ENCODE measurements around the gene SALL2.
A peak's percentile ranks its signal among the peaks of the same experiment; 100 is the strongest.

The SALL2 gene

DNA sequence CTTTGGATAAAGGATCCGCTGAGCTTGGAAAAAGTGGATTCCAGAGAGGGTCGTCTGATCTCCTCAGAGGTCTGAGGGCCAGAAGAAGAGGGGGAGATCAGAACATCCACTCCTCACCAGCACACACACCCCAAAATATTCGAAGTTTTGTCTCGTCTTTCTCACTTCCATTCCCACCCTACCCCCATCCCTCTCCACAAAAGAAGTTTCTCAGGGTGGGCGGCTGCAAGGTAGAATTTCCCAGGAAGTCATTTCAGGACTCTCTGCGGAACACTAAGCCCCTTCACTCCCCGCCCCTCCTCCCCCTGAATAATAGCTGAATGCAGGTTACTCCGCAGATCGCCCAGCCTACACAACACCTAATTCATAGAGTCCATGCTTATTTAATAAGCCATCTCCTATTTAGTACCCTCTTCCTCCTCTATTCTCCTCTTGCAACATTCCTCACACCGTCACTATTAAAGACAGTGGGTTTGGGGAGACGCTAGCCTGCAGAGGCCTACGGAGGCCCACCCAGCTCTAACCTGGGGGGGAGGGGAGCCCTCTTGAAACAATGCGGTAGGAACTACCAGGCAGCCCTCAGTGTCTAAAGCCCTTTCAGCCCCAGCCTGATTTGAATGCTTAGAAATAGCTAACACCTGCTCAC lies 649 bp upstream of the SALL2 start:
- peak; percentile 72 for DNase-seq

DNA sequence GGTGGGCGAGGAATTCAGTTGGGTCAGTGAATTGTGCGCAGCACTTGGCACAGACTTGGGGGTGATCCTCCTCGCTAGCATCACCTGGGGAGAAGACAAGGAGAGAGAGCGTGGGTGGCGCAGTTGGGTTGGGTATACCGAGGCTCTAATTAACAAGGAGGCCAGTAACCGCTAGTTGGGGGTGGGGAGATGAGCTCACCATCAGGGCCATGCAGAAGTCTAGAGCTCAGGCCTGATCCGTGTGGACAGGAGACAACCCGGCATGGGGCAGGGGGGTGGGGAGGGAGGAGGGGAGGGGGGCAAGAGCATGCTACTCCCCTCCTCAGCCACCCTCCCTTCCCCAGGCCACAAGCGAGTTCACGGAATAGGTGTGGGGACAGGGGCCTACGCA lies 580 bp downstream of the SALL2 start:
- DNase-seq: peak; percentile 61

GRCh38 chr14:21524575-21525490 lies 1.3 kb downstream of the SALL2 start:
- DNase-seq: no peak

- no peak for DNase-seq
Observed at GRCh38 chr14:21523203-21523602, 2.9 kb downstream of the SALL2 start.

DNA sequence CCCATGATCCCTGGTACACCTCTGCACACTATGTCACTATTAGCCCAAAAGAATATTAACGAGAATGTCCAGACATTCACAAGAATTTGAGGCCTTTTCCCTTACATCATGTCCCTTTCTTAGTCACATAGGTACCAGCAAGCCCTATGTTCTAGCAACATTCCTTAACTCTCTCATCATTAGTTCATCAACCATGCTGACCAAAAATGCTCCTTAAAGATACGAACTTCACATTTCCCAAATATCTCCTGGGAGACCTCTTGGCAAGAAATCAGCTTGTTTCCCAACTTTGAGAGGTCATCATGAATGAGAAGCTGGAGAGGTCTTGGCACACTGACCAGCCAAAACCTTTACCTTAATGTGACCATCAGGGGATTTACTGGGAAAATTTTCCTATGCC lies 4.6 kb downstream of the SALL2 start:
- DNase-seq: no peak

DNA sequence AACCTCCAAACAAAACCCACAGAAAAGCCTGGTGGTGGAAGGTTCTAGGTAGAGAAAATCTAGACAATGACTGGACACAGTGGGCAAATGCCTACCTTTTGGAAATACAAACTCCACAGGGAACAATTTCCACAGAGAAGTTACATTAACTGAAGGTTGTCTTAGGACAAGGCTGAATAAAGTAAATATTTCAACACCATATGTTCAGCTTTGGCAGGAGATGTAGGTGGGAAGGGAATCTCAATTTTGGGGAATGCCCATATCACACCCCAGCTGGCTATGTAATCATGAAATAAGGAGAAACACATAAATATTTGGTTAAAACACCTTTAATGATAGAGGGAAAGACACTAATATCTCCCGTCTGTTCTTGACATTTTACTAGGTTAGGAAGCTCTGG lies 5.4 kb downstream of the SALL2 start:
- DNase-seq: no peak

DNA sequence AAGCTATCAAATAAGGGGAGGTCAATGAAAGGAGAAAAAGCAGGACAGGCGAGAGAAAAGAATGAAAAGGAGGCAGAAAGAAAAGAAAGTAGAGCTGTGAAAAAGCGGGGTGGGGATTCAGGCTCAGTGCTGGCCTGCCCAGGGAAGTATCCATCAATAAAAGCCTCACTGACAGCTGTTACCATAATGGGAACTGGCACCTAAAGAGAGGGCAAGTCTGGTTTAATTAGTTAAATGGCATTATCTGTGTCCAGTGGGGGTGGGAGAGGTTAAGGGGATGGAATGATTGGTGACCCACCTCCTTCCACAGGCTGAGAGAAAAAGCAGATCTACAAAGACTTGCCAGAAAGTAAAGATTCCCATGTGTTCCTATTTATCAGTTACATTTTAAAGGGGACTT lies 7.4 kb downstream of the SALL2 start:
- peak; percentile 88 for DNase-seq

DNA sequence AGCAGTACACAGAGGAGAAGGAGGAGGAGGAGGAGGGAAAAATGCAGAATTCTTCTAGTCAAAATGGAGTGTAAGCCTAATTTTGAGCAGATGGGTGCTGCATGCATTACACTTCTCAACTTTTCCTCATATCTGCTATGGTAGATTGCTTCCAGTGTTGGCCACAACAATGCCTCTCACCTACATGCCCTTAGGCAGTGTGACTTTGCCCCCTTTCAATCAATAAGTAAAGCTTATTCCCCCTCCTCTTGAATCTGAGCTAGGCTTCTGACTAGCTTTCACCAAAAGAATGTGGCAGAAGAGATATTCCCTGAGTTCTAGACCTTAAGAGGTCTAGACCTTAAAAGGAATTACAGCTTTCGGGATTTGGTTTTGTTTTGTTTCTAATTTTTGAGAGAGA lies 11.8 kb downstream of the SALL2 start:
- no peak for DNase-seq

DNA sequence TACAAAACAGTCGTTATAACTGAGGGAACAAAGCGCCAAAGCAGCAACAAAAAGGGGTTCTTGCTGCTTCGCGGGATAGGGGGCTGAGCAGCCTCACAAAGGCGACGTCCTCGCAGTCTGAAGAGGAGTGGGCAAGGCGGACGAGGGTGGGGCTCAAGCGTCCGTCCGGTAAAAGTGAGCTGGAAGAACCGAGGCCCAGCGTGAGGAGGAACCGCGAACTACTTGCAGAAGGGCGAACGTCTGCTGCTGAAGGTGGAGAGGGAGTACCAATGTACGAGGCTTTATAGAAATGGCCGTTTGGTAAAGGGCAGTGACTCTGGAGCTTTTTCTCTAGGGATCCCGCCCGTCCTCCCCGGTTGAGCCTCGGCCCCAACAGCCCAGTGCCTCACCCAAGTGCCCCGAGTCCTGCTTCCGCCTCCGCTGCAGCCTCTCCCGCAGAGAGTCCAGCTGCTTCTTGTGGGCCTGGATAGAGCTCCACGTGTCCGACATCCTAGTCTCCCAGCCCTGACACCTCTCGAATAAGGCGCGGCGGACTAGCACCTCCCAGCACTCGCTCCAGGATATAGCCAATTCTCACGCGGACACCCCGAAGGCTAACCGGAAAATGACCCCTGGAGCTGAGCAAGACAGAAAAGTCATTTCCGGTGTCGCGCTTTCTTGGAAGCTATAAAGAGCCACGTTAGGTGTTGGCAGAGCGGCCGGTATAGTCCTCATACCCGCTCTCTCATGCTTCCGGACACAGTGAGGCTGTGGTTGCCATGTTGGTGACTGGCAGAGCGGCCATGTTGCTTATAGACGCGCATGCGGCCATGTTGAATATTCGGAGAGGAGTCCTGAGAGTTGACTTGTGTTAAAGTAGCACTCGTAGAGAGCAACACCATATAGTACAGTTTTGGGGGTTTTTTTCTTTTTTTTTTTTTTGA lies 15.2 kb downstream of the SALL2 start, which contains the start of gene METTL3:
Gene METTL3 (minus strand): TSS at position 606 of the 923 bp plus-strand sequence. CDS start 117 bp downstream, at position 489.
- DNase-seq: peak; percentile 98

GRCh38 chr14:21509432-21510143 lies 16.6 kb downstream of the SALL2 start:
- no peak for DNase-seq

GRCh38 chr14:21506557-21506956 lies 19.6 kb downstream of the SALL2 start:
- DNase-seq: no peak

DNA sequence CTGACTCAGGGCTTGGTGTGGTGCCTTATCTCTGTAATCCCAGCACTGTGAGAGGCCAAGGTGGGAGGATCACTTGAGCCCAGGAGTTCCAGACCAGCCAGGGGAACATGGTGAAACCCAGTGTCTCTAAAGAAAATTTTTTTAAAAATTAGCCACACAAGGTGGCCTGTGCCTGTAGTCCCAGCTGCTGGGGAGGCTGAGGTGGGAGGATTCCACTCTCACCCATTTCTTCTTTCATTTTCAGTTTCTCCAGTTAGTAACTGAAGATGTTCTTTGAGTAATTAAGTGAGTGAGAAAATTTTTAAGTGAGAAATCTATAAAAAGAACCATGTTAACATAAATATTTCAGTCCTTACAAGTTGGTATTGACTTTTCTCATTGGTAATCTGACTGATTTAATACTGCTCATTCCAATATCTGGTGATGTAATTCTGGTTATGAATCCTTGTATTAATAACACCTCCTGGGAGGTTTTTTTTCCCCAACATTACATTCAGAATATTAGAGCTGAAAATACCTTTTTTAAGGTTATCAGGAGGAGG lies 21.1 kb downstream of the SALL2 start:
- DNase-seq: no peak

GRCh38 chr14:21503376-21503775 lies 22.8 kb downstream of the SALL2 start:
- DNase-seq: no peak

DNA sequence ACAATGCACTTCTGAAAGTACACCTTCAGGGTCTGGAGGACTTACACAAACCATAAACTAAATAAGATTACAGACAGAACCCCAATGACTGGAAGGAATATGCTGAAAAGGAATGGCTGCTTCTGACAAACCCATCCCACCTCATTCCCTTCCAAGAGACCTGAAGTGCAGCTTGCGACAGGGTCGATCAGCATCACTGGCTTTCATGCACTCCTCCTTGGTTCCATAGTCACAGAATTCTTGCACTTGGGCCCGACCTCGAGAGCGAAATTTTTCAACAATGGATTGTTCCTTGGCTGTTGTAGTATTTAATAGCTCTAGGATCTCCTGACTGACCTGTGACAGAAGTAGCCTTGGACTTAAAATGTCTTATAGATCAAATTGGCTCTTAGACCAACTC lies 24.6 kb downstream of the SALL2 start:
- DNase-seq: no peak

- peak; percentile 79 for DNase-seq
Observed at GRCh38 chr14:21498540-21499526, 27.3 kb downstream of the SALL2 start.

DNA sequence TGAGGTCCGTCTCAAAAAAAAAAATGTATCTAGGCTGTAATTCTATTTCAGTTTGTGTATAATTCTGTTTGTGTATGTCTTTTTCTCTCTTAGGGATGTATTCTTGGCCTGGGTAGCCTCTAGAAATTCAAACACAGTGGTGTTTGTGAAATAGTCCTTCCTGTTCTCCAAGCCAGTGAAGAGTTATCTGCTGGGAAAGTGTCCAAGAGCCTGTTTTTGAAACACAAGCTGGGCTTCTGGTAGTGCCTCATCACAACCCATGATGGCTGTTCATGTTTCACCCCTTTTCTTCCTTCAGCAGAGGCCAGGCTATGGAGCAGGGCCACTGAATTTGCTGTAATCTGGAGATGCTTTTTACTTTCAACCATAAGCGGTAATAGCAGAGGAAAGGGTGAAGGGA lies 29.7 kb downstream of the SALL2 start:
- DNase-seq: no peak

DNA sequence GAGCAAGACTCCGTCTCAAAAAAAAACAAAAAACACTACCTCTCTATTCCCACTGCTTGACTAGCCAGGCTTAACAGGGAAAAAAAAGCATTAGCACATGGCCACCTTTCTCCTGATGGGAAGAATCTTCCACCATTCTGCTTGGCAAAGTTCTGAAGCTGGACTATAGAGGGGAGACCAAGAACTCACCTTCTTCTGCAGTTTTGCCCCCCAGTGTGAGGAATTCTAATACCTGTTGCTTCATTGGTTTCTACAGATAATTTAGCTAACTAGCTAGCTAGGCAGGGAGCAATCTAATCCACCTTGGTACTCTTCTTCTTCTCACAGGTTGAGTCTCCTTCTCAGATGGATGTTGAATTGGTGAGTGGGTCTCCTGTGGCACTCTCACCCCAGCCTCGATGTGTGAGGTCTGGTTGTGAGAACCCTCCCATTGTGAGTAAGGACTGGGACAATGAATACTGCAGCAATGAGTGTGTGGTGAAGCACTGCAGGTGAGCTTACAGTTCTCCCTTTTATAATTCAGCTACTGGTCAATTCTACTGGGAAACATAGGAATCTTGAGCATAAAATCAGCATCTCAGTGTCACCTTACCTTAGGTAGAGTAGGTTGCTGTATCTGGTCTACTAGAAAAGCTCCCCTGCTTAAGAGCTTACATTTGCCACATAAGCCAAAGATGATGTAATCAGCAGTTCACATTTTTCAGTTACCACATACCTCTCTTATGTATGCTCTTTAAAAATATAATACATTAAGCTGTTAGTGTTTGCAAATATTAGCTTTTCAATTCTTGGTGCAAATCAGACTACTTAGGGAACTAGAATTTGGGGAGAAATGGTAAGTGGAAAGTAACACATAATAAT lies 31.0 kb downstream of the SALL2 start:
- no peak for DNase-seq

- no peak for DNase-seq
Observed at GRCh38 chr14:21486640-21487087, 39.5 kb downstream of the SALL2 start.

DNA sequence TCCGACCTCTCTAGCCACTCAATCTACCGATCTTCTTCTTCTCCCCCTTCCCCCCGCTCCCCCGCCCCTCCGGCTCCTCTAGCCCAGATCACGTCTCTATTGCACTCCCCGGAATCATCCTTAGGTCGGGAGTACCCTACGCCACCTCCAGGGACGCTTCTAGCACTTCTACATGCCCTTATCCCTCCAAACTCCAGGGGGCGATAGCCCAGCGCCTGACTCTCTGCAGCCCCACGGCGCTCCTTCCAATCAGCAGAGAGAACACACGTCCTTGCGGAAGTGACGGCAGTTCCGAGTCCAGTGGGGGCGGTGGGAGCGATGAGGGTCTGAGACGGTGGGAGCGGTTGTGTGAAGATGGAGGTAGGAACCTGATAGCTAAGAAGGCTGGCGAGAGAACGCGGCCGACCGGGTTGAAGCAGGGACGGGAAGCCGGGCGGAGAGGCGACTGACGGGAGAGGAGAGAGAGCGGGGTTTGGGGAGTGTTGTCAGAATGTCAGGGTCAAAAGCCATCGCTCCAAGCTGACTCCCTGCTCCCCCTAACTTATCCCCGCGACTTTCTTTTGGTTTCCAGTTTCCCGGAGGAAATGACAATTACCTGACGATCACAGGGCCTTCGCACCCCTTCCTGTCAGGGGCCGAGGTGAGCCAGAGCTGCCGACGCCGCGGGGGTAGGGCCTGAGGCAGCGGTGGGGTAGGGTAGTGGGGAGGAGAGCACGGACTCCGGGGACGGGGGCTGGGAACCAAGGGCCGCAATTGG lies 49.0 kb downstream of the SALL2 start, which contains the start of the genes RAB2B and TOX4:
Gene RAB2B (minus strand): TSS at position 35 of the 757 bp plus-strand sequence. CDS start 87 bp downstream, outside the sequence.
Gene TOX4 (plus strand): TSS at position 271 of the 757 bp plus-strand sequence. CDS start 84 bp downstream, at position 355.
- DNase-seq: peak; percentile 98
